Keratinocyte (primary cell): ENCODE data around the gene SARS1. TPM values are rescaled to one million over a fixed set of nuclear protein-coding genes. Genes with fewer than 3 reads are reported as not detected.

Source experiments
- DNase-seq: peaks from one replicate; pipeline ENCODE4 v3.0.0-alpha.2; 2011; ENCODE audit warnings: low read depth, missing footprints, low spot score
- FAIRE-seq: peaks from 2 replicates; lab custom pipeline; 2011; peaks lifted over from hg19 to GRCh38; lab: Jason Lieb, UNC
- H2AFZ ChIP-seq: 2 replicates; pipeline ENCODE4 v1.6.0; 2012; ENCODE audit warnings: low read length, control low read depth, inconsistent platforms; ENCODE audit not compliant: control insufficient read depth
- H3K27ac ChIP-seq: 2 replicates; pipeline ENCODE4 v1.5.1; 2011; ENCODE audit warnings: low read length; ENCODE audit not compliant: control insufficient read depth, insufficient read depth
- H3K27me3 ChIP-seq: 3 replicates; pipeline ENCODE4 v1.6.0; 2011; ENCODE audit warnings: low read length; ENCODE audit not compliant: control insufficient read depth, insufficient read depth; ENCODE audit errors: extremely low read depth
- H3K36me3 ChIP-seq, 2 experiments: 2 replicates in 1 of 2; 3 replicates in 1 of 2; pipeline ENCODE4 v1.5.1; 2011; ENCODE audit warnings: low read length in 2 of 2, mild to moderate bottlenecking in 1 of 2; ENCODE audit not compliant: control insufficient read depth in 2 of 2, insufficient read depth in 2 of 2; ENCODE audit errors: extremely low read depth in 1 of 2
- H3K4me1 ChIP-seq: 3 replicates; pipeline ENCODE4 v1.5.1; 2011; ENCODE audit warnings: low read length; ENCODE audit not compliant: control insufficient read depth, insufficient read depth; ENCODE audit errors: extremely low read depth
- H3K4me2 ChIP-seq: 3 replicates; pipeline ENCODE4 v1.6.0; 2011; ENCODE audit warnings: low read depth, low read length; ENCODE audit not compliant: control insufficient read depth, insufficient read depth; ENCODE audit errors: extremely low read depth
- H3K4me3 ChIP-seq, 3 experiments: fragments of 200-600 bp in 1 of 3; sonication (generic) in 1 of 3; 2 replicates in 2 of 3; 3 replicates in 1 of 3; pipeline ENCODE4 v1.5.1; 2011 to 2016; ENCODE audit warnings: low read length in 3 of 3, mild to moderate bottlenecking in 3 of 3, control low read depth in 2 of 3, inconsistent platforms in 1 of 3, low read depth in 1 of 3, mixed read lengths in 1 of 3, mixed run types in 1 of 3, moderate library complexity in 1 of 3; ENCODE audit not compliant: control insufficient read depth in 2 of 3, insufficient read depth in 2 of 3; ENCODE audit errors: extremely low read depth in 1 of 3
- H3K79me2 ChIP-seq: 2 replicates; pipeline ENCODE4 v1.6.0; 2012; ENCODE audit warnings: low read length; ENCODE audit not compliant: control insufficient read depth, insufficient read depth
- H3K9ac ChIP-seq: 3 replicates; pipeline ENCODE4 v1.6.0; 2011; ENCODE audit warnings: low read length; ENCODE audit not compliant: control insufficient read depth, insufficient read depth; ENCODE audit errors: extremely low read depth
- H3K9me1 ChIP-seq: 3 replicates; pipeline ENCODE4 v1.6.0; 2011; ENCODE audit warnings: low read length; ENCODE audit not compliant: control insufficient read depth, insufficient read depth; ENCODE audit errors: extremely low read depth
- H3K9me3 ChIP-seq: 2 replicates; pipeline ENCODE4 v1.5.1; 2012; ENCODE audit warnings: low read depth, low read length; ENCODE audit not compliant: control insufficient read depth
- H4K20me1 ChIP-seq: 3 replicates; pipeline ENCODE4 v1.6.0; 2011; ENCODE audit warnings: low read length; ENCODE audit not compliant: control insufficient read depth, insufficient read depth; ENCODE audit errors: extremely low read depth
- CTCF ChIP-seq, 3 experiments: IDR thresholded peaks in 1 of 3; conservative IDR thresholded peaks in 1 of 3; optimal IDR thresholded peaks in 1 of 3; 2 replicates in 2 of 3; 3 replicates in 1 of 3; pipeline versions ENCODE3 to v1.5.1; 2011; ENCODE audit warnings: low read length in 3 of 3, mild to moderate bottlenecking in 3 of 3, moderate library complexity in 2 of 3, control low read depth in 1 of 3, inconsistent platforms in 1 of 3; ENCODE audit not compliant: insufficient read depth in 2 of 3; ENCODE audit errors: extremely low read depth in 1 of 3
- EZH2 ChIP-seq: IDR thresholded peaks from one replicate; pipeline ENCODE4 v1.6.1; 2012; ENCODE audit warnings: inconsistent platforms, mild to moderate bottlenecking, low read length, moderate library complexity
- dilution Hi-C: fragments of 300-500 bp; cut with MboI; formaldehyde crosslinking; loops from one replicate; pipeline ENCODE4 v1.7.0; 2020; ENCODE audit warnings: low sequenced_read_pairs; ENCODE audit not compliant: extremely low pct_ligation_motif_present
- polyA plus RNA-seq, 5 experiments: library from polyadenylated mRNA; depleted of rRNA in 3 of 5; stranded (reverse) in 3 of 5; stranded (forward) in 1 of 5; unstranded in 1 of 5; fragments of >200 nt; gene quantifications; 1 replicate in 1 of 5; 2 replicates in 3 of 5; 3 replicates in 1 of 5; pipeline versions ENCODE4 v1.2.1 to v1.2.3, GENCODE V29; 2011 to 2012; ENCODE audit warnings: missing spikeins in 2 of 5, low read depth in 1 of 5, low replicate concordance in 1 of 5

SARS1 gene
- polyA plus RNA-seq, 1 donor (not counting 4 experiments of a cell fraction or from before 2014, with no cell fraction given), result 203 TPM

DNA sequence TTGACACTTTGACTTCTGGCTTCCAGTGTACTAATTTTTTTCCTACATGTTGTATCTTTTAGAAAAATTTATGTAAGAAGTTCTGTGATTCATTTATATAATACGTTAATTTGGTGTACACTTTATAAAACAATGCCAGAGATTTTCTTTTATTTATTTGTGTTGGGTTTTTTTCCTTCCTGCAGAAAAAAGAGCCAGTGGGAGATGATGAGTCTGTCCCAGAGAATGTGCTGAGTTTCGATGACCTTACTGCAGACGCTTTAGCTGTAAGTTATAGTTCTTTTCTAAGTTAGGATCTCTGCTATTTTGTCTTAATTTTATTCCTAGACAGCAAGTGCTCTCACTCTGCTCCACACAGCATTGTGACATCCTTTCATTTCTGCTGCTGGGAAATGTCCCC is 14.4 kb downstream of the SARS1 start:
- no peak overlapping the region for H3K4me2 ChIP-seq
- DNase-seq (no peak), FAIRE-seq (no peak)
- dilution Hi-C loops, result no loop called here
- H3K9me3 ChIP-seq, result no peaks in the 10 kb centered on the region
- H3K9me1 ChIP-seq, result no peaks in the 10 kb centered on the region
- no peak overlapping the region for H3K27ac ChIP-seq
- peaks cover 20% of the 10 kb centered on the region for H3K4me1 ChIP-seq
- H3K36me3 ChIP-seq, result peaks cover 36 to 50% of the 10 kb centered on the region in 2 experiments
- peaks cover 46% of the 10 kb centered on the region for H3K79me2 ChIP-seq
- H3K9ac ChIP-seq, result no peak overlapping the region
- peaks cover 6% of the 10 kb centered on the region for H4K20me1 ChIP-seq
- no peak overlapping the region for H2AFZ ChIP-seq
- no peak overlapping the region for H3K4me3 ChIP-seq
- H3K27me3 ChIP-seq, result no peaks in the 10 kb centered on the region
- TF ChIP-seq EZH2 (no peak), CTCF (optimal IDR thresholded peaks at IDR 0.05 in 1 of 3, IDR thresholded peaks at IDR 0.05 in 1 of 3, conservative IDR thresholded peaks at IDR 0.05 in 1 of 3; ENCODE audit: extremely low read depth in 1 of 3, insufficient read depth in 2 of 3, low read length in 3 of 3) (no peak)

DNA sequence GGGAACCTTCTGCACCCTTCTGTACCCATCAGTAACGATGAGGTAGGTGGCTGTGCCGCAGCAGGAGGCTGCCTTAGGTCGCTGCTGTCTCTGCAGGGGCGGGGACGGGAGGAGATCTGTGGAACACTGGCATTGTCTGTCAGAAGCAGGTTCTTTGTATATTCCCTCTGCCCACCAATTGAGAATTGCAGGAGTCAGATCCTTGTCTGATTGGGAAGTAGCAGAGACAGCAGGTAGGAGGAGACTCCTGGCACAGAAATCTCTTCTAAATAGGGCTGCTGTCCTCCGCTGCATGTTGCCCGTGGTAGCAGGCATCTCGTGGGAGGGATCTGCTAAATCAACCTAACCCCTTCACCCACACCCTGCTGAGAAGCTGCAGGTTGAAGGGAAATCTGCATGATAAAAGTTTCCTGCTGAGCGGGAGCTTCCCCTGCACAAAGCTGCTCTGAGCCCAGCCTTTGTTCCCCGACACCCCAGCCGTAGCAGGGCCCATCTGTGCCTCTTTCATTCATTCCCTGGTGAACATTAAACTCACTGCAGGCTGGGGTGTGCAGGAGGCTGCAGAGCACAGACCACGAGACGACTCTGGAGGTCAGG is 15.9 kb downstream of the SARS1 start:
- DNase-seq (no peak), FAIRE-seq (no peak)
- TF ChIP-seq EZH2, result no peak
- TF ChIP-seq CTCF (optimal IDR thresholded peaks at IDR 0.05 in 1 of 3, IDR thresholded peaks at IDR 0.05 in 1 of 3, conservative IDR thresholded peaks at IDR 0.05 in 1 of 3; ENCODE audit: extremely low read depth in 1 of 3, insufficient read depth in 2 of 3, low read length in 3 of 3), result no peak
- H3K4me1 ChIP-seq, result peaks cover 18% of the 10 kb centered on the region
- no peak overlapping the region for H3K4me2 ChIP-seq
- H3K27ac ChIP-seq, result no peak overlapping the region
- H3K36me3 ChIP-seq, result peaks cover 34 to 50% of the 10 kb centered on the region in 2 experiments
- H3K9me1 ChIP-seq, result no peaks in the 10 kb centered on the region
- H3K27me3 ChIP-seq, result no peaks in the 10 kb centered on the region
- peaks cover 6% of the 10 kb centered on the region for H4K20me1 ChIP-seq
- H3K9me3 ChIP-seq, result no peaks in the 10 kb centered on the region
- dilution Hi-C loops, result no loop called here
- H3K4me3 ChIP-seq, result no peak overlapping the region
- peaks cover 32% of the 10 kb centered on the region for H3K79me2 ChIP-seq
- no peak overlapping the region for H2AFZ ChIP-seq
- no peak overlapping the region for H3K9ac ChIP-seq
